IMR-90 (cell line): ENCODE results near the gene TIMM17B. TPM values are rescaled to one million over a fixed set of nuclear protein-coding genes. Genes with fewer than 3 reads are reported as not detected.

Experiments
- ATAC-seq: fragments of 200-7000 bp; cut with Tn5 transposase; 2 replicates; pipeline ENCODE4 v1.9.1; 2020; ENCODE audit warnings: low read depth, mild to moderate bottlenecking, moderate library complexity
- BruUV-seq: library from RNA; stranded (reverse); fragments of 400-500 nt; replicated peaks from 2 replicates; lab custom pipeline; 2021; lab: Mats Ljungman, UMichigan
- CTCF ChIA-PET: fragments of 300-600 bp; formaldehyde crosslinking; extraction: SDS; loops from one replicate; lab custom pipeline; 2021; ENCODE audit warnings: antibody characterized with exemption; lab: Yijun Ruan, JAX
- POLR2A ChIA-PET: fragments of 300-600 bp; sonication (Branson Sonifier 250); formaldehyde crosslinking; loops from one replicate; lab custom pipeline; 2022; ENCODE audit warnings: antibody characterized with exemption; ENCODE audit not compliant: unreplicated experiment; lab: Charles Lee
- DNase-seq: peaks from one replicate; pipeline ENCODE4 v3.0.0; 2013
- H2AFZ ChIP-seq: replicated peaks from 2 replicates; pipeline ENCODE3; 2013; ENCODE audit warnings: low read length, mild to moderate bottlenecking; ENCODE audit not compliant: poor library complexity
- H2AK5ac ChIP-seq: 2 replicates; pipeline ENCODE4 v1.6.1; 2013; ENCODE audit warnings: low read depth, low read length, inconsistent platforms
- H2AK9ac ChIP-seq: replicated peaks from 2 replicates; pipeline ENCODE3; 2013; ENCODE audit warnings: mild to moderate bottlenecking, low read depth, low read length, moderate library complexity; ENCODE audit not compliant: poor library complexity
- H2BK120ac ChIP-seq: 2 replicates; pipeline ENCODE4 v1.6.1; 2013; ENCODE audit warnings: low read depth, low read length, inconsistent platforms
- H2BK15ac ChIP-seq: 3 replicates; pipeline ENCODE4 v1.6.1; 2013; ENCODE audit warnings: low read depth, low read length, inconsistent platforms
- H2BK20ac ChIP-seq: 2 replicates; pipeline ENCODE4 v1.6.1; 2013; ENCODE audit warnings: low read depth, mild to moderate bottlenecking, inconsistent platforms, low read length, moderate library complexity
- H2BK5ac ChIP-seq: 2 replicates; pipeline ENCODE4 v1.6.1; 2013; ENCODE audit warnings: mild to moderate bottlenecking, low read depth, low read length, inconsistent platforms; ENCODE audit not compliant: poor library complexity, severe bottlenecking
- H3K14ac ChIP-seq: replicated peaks from 2 replicates; pipeline ENCODE4 v1.6.1; 2013; ENCODE audit warnings: low read depth, low read length, inconsistent platforms
- H3K18ac ChIP-seq: 2 replicates; pipeline ENCODE4 v1.6.1; 2013; ENCODE audit warnings: low read depth, low read length, control low read depth
- H3K23ac ChIP-seq: 2 replicates; pipeline ENCODE4 v1.6.1; 2013; ENCODE audit warnings: low read depth, low read length, inconsistent platforms
- H3K27ac ChIP-seq: 2 replicates; pipeline ENCODE4 v1.5.1; 2013; ENCODE audit warnings: mild to moderate bottlenecking, control low read depth, low read length; ENCODE audit not compliant: insufficient read depth
- H3K27me3 ChIP-seq: 2 replicates; pipeline ENCODE4 v1.6.1; 2013; ENCODE audit warnings: low read length; ENCODE audit not compliant: control insufficient read depth, insufficient read depth
- H3K36me3 ChIP-seq: 2 replicates; pipeline ENCODE4 v1.6.1; 2013; ENCODE audit warnings: low read length, mixed read lengths; ENCODE audit not compliant: control insufficient read depth, insufficient read depth
- H3K4ac ChIP-seq: 2 replicates; pipeline ENCODE4 v1.6.1; 2013; ENCODE audit warnings: low read depth, low read length, inconsistent platforms
- H3K4me1 ChIP-seq: 2 replicates; pipeline ENCODE4 v1.6.1; 2013; ENCODE audit warnings: low read length, mixed read lengths; ENCODE audit not compliant: control insufficient read depth, insufficient read depth
- H3K4me2 ChIP-seq: 2 replicates; pipeline ENCODE4 v1.6.1; 2013; ENCODE audit warnings: low read depth, mild to moderate bottlenecking, control low read depth, low read length, moderate library complexity
- H3K4me3 ChIP-seq: 2 replicates; pipeline ENCODE4 v1.5.1; 2013; ENCODE audit warnings: low read depth, mild to moderate bottlenecking, control low read depth, low read length, moderate library complexity; ENCODE audit not compliant: insufficient read depth
- H3K56ac ChIP-seq: 2 replicates; pipeline ENCODE4 v1.6.1; 2013; ENCODE audit warnings: low read length, inconsistent platforms; ENCODE audit not compliant: insufficient read depth; ENCODE audit errors: extremely low read depth
- H3K79me1 ChIP-seq, 2 experiments: 2 replicates each; pipeline ENCODE4 v1.6.1; 2013; ENCODE audit warnings: low read length in 2 of 2, inconsistent platforms in 1 of 2, low read depth in 1 of 2
- H3K9ac ChIP-seq: 2 replicates; pipeline ENCODE4 v1.6.1; 2013; ENCODE audit warnings: low read depth, low read length, control low read depth
- H3K9me1 ChIP-seq: 2 replicates; pipeline ENCODE4 v1.6.1; 2013; ENCODE audit warnings: low read length, inconsistent platforms; ENCODE audit not compliant: insufficient read depth
- H3K9me3 ChIP-seq: 2 replicates; pipeline ENCODE4 v1.6.1; 2013; ENCODE audit warnings: low read length; ENCODE audit not compliant: control insufficient read depth, insufficient read depth
- H4K20me1 ChIP-seq: 2 replicates; pipeline ENCODE4 v1.6.1; 2013; ENCODE audit warnings: low read length, inconsistent platforms; ENCODE audit not compliant: insufficient read depth
- H4K5ac ChIP-seq: 2 replicates; pipeline ENCODE4 v1.6.1; 2013; ENCODE audit warnings: mild to moderate bottlenecking, low read depth, low read length, control low read depth
- H4K8ac ChIP-seq, 2 experiments: 2 replicates each; pipeline ENCODE4 v1.6.1; 2013; ENCODE audit warnings: low read depth in 2 of 2, low read length in 2 of 2, control low read depth in 1 of 2, inconsistent platforms in 1 of 2
- H4K91ac ChIP-seq: 2 replicates; pipeline ENCODE4 v1.6.1; 2013; ENCODE audit warnings: low read depth, low read length, inconsistent platforms; ENCODE audit not compliant: insufficient read depth
- BHLHE40 ChIP-seq: fragments of 150-350 bp; IDR thresholded peaks from 2 replicates; pipeline ENCODE4 v1.6.1; 2016; ENCODE audit warnings: mild to moderate bottlenecking, low read depth, low read length
- CEBPB ChIP-seq: IDR thresholded peaks from 2 replicates; pipeline ENCODE4 v1.6.1; 2012; ENCODE audit warnings: low read depth, low read length, improper control_type of control experiment
- CHD1 ChIP-seq: IDR thresholded peaks from 2 replicates; pipeline ENCODE4 v1.6.1; 2012; ENCODE audit warnings: low read depth, low read length, improper control_type of control experiment
- FOS ChIP-seq: fragments of 150-350 bp; IDR thresholded peaks from 2 replicates; pipeline ENCODE4 v1.6.1; 2016; ENCODE audit warnings: low read depth, low read length
- MAFK ChIP-seq: IDR thresholded peaks from 2 replicates; pipeline ENCODE4 v1.6.1; 2012; ENCODE audit warnings: low read depth, low read length, improper control_type of control experiment
- MAZ ChIP-seq: IDR thresholded peaks from 2 replicates; pipeline ENCODE4 v1.6.1; 2012; ENCODE audit warnings: low read depth, mild to moderate bottlenecking, low read length, improper control_type of control experiment, moderate library complexity, borderline replicate concordance
- MXI1 ChIP-seq: IDR thresholded peaks from 2 replicates; pipeline ENCODE4 v1.6.1; 2012; ENCODE audit warnings: low read depth, mild to moderate bottlenecking, low read length, moderate library complexity, borderline replicate concordance
- NFE2L2 ChIP-seq: fragments of 150-350 bp; IDR thresholded peaks from 2 replicates; pipeline ENCODE4 v1.6.1; 2016; ENCODE audit warnings: low read depth, mild to moderate bottlenecking, low read length
- POLR2A ChIP-seq: IDR thresholded peaks from 2 replicates; pipeline ENCODE4 v1.6.1; 2012; ENCODE audit warnings: mild to moderate bottlenecking, low read depth, low read length
- RAD21 ChIP-seq: IDR thresholded peaks from 2 replicates; pipeline ENCODE4 v1.6.1; 2012; ENCODE audit warnings: low read length, improper control_type of control experiment
- RCOR1 ChIP-seq: IDR thresholded peaks from 2 replicates; pipeline ENCODE4 v1.6.1; 2012; ENCODE audit warnings: mild to moderate bottlenecking, low read length, improper control_type of control experiment; ENCODE audit not compliant: insufficient replicate concordance
- RFX5 ChIP-seq: IDR thresholded peaks from 2 replicates; pipeline ENCODE4 v1.8.0; 2012; ENCODE audit warnings: low read depth, mild to moderate bottlenecking, low read length, moderate library complexity
- SMC3 ChIP-seq: fragments of 150-350 bp; IDR thresholded peaks from 2 replicates; pipeline ENCODE4 v1.6.1; 2016; ENCODE audit warnings: low read depth, mild to moderate bottlenecking, antibody characterized with exemption, low read length, moderate library complexity
- WGBS, 2 experiments: methylation state at CpG; one replicate each; pipeline versions ENCODE4 v1.1.5 to v1.1.7; 2013; ENCODE audit warnings: missing lambda C conversion rate in 2 of 2; ENCODE audit not compliant: insufficient read length in 1 of 2; ENCODE audit errors: extremely low coverage in 2 of 2; 5-methylcytosine and 5-hydroxymethylcytosine counted together
- dilution Hi-C: fragments of 300-500 bp; cut with HindIII; formaldehyde crosslinking; loops from one replicate; pipeline ENCODE4 v1.14.3; 2018; ENCODE audit warnings: low sequenced_read_pairs; ENCODE audit not compliant: unreplicated experiment
- in situ Hi-C: fragments of 300-500 bp; cut with MboI; formaldehyde crosslinking; loops from 3 replicates; pipeline ENCODE4 v1.14.3; 2019; ENCODE audit warnings: low sequenced_read_pairs, inconsistent platforms, mixed read lengths
- intact Hi-C: fragments of 100-400 bp; cut with micrococcal nuclease; formaldehyde crosslinking; loops from 2 replicates; pipeline ENCODE4 v1.10.0; 2022
- polyA plus RNA-seq, 3 experiments: library from polyadenylated mRNA; depleted of rRNA; stranded (reverse); fragments of >200 nt; gene quantifications; 2 replicates each; pipeline ENCODE4 v1.2.3, GENCODE V29; 2012; ENCODE audit warnings: low replicate concordance in 1 of 3
- total RNA-seq: library from RNA; depleted of rRNA; stranded (reverse); fragments of >200 nt; gene quantifications from 2 replicates; pipeline ENCODE4 v1.2.3, GENCODE V29; 2012
- TF ChIP-seq, protein P1 (sequence below): conservative IDR thresholded peaks from 2 replicates; pipeline ENCODE4 v1.5.1; 2012; ENCODE audit warnings: mild to moderate bottlenecking, low read depth, low read length, improper control_type of control experiment
- TF ChIP-seq, protein P2 (sequence below): fragments of 150-350 bp; IDR thresholded peaks from 2 replicates; pipeline ENCODE4 v1.6.1; 2017; ENCODE audit warnings: mild to moderate bottlenecking, antibody characterized with exemption, low read length, low read depth
- TF ChIP-seq, protein P3 (sequence below): fragments of 150-350 bp; IDR thresholded peaks from 2 replicates; pipeline ENCODE4 v1.6.1; 2016; ENCODE audit warnings: low read depth, mild to moderate bottlenecking, low read length, moderate library complexity, borderline replicate concordance

TIMM17B gene
- total and polyA plus RNA-seq, 2 of the 4 experiments (the other 2 are of a cell fraction), result 28.7 to 73.6 TPM

DNA sequence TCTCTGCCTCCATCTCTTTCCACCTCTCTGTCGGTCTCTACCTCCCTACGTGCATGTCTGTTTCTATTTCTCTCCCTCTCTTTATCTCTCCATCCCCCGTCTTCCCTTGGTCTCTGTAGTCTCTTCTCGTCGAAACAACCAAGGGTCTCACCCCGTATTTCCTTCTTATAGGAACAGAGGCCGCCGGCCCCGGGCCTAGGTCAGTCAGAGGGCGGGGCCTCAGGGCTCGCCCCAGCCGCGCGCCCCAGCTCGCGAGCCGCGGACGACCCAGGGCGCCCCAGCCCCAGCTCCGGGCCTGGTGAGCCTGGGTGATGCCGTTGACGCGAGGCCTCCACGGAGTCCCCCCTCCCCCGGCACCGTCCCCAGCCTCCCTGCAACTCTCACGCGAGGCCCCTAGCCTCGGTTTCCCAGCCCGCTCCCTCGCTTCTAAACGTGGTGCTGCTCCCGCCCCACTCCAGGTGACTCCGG lies 6.6 kb downstream of the TIMM17B start:
- H3K36me3 ChIP-seq, result no peaks in the 10 kb centered on the region
- no peaks in the 10 kb centered on the region for H4K20me1 ChIP-seq
- ATAC-seq, result peak; percentile 39
- no peak overlapping the region; the same call in 1 of the 2 replicates for H3K27ac ChIP-seq
- H2AK9ac ChIP-seq, result no peak overlapping the region
- no peaks in the 10 kb centered on the region for H3K4me1 ChIP-seq
- H2BK20ac ChIP-seq, result no peak overlapping the region
- no peak overlapping the region for H4K91ac ChIP-seq
- H3K9me1 ChIP-seq, result 0 out of 2 replicates have a peak, but pooled peaks cover 7% of the 10 kb centered on the region
- H2AFZ ChIP-seq, result peak overlapping the region; percentile 84
- WGBS, 2 experiments, result 31% methylated on average over 20 of the region's 35 CpGs; no CpG with 5 or more reads in 1 of the 2 experiments
- H3K18ac ChIP-seq, result no peak overlapping the region
- ChIA-PET CTCF (interaction anchor here (0.6 kb wide), 1 partner anchor 195 kb away, joined by 4 read pairs; no protein-coding TSS in a partner anchor), POLR2A (interaction anchor here (0.6 kb wide), 1 partner anchor 66 kb away, joined by 3 read pairs; no protein-coding TSS in a partner anchor)
- dilution Hi-C loops (no loop called here), in situ Hi-C loops (no loop called here), intact Hi-C loops (no loop called here)
- H2BK5ac ChIP-seq, result no peak overlapping the region
- peak overlapping the region; percentile 65 for H3K4me2 ChIP-seq
- no peak overlapping the region for H3K14ac ChIP-seq
- H2BK120ac ChIP-seq, result no peak overlapping the region
- no peak overlapping the region for H3K23ac ChIP-seq
- peak overlapping the region; percentile 32 for H3K4me3 ChIP-seq
- no TSS peak for BruUV-seq
- no peak overlapping the region for H3K4ac ChIP-seq
- H3K56ac ChIP-seq, result no peak overlapping the region
- H4K5ac ChIP-seq, result peak overlapping the region; percentile 49; the same call in 1 of the 2 replicates
- no peak overlapping the region for H2BK15ac ChIP-seq
- peaks cover 0 to 8% of the 10 kb centered on the region in 2 experiments; a peak in 1 of 4 replicates for H3K79me1 ChIP-seq
- TF ChIP-seq, protein P1, sequence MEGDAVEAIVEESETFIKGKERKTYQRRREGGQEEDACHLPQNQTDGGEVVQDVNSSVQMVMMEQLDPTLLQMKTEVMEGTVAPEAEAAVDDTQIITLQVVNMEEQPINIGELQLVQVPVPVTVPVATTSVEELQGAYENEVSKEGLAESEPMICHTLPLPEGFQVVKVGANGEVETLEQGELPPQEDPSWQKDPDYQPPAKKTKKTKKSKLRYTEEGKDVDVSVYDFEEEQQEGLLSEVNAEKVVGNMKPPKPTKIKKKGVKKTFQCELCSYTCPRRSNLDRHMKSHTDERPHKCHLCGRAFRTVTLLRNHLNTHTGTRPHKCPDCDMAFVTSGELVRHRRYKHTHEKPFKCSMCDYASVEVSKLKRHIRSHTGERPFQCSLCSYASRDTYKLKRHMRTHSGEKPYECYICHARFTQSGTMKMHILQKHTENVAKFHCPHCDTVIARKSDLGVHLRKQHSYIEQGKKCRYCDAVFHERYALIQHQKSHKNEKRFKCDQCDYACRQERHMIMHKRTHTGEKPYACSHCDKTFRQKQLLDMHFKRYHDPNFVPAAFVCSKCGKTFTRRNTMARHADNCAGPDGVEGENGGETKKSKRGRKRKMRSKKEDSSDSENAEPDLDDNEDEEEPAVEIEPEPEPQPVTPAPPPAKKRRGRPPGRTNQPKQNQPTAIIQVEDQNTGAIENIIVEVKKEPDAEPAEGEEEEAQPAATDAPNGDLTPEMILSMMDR, result no peak
- TF ChIP-seq MXI1 (no peak), FOS (no peak), RAD21 (no peak), CEBPB (no peak), SMC3 (no peak), POLR2A (no peak), NFE2L2 (no peak), CHD1 (no peak), MAZ (no peak), MAFK (no peak), BHLHE40 (no peak), RFX5 (no peak), RCOR1 (no peak)
- TF ChIP-seq, protein P2, sequence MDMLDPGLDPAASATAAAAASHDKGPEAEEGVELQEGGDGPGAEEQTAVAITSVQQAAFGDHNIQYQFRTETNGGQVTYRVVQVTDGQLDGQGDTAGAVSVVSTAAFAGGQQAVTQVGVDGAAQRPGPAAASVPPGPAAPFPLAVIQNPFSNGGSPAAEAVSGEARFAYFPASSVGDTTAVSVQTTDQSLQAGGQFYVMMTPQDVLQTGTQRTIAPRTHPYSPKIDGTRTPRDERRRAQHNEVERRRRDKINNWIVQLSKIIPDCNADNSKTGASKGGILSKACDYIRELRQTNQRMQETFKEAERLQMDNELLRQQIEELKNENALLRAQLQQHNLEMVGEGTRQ, result no peak
- TF ChIP-seq, protein P3, sequence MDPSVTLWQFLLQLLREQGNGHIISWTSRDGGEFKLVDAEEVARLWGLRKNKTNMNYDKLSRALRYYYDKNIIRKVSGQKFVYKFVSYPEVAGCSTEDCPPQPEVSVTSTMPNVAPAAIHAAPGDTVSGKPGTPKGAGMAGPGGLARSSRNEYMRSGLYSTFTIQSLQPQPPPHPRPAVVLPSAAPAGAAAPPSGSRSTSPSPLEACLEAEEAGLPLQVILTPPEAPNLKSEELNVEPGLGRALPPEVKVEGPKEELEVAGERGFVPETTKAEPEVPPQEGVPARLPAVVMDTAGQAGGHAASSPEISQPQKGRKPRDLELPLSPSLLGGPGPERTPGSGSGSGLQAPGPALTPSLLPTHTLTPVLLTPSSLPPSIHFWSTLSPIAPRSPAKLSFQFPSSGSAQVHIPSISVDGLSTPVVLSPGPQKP, result no peak
- no peak overlapping the region for H2AK5ac ChIP-seq
- no peaks in the 10 kb centered on the region for H3K9me3 ChIP-seq
- DNase-seq, result no peak
- H3K27me3 ChIP-seq, result no peaks in the 10 kb centered on the region
- peak overlapping the region; percentile 40 to 51; a peak in 1 of 4 replicates for H4K8ac ChIP-seq
- peak overlapping the region; percentile 25; the same call in 1 of the 2 replicates for H3K9ac ChIP-seq
